ENCODE data around the gene LRRC18.

Gene LRRC18

GRCh38 chr10:48885376-48885775 lies 54.3 kb downstream of the LRRC18 start:
- DNase-seq (ENCODE audit: low read depth) = no peak
- H3K4me3 ChIP-seq (replicated peaks; ENCODE audit: low read depth, low read length) = no peak overlapping the region
- no peak for TF ChIP-seq CTCF (IDR thresholded peaks at IDR 0.05; ENCODE audit: low read length, missing control alignments)

GRCh38 chr10:48884179-48885045 lies 55.2 kb downstream of the LRRC18 start:
- DNase-seq (ENCODE audit: low read depth) = no peak
- no peak overlapping the region for H3K4me3 ChIP-seq (replicated peaks; ENCODE audit: low read depth, low read length)
- no peak for TF ChIP-seq CTCF (IDR thresholded peaks at IDR 0.05; ENCODE audit: low read length, missing control alignments)

- DNase-seq (ENCODE audit: low read depth) = no peak
- no peak for TF ChIP-seq CTCF (IDR thresholded peaks at IDR 0.05; ENCODE audit: low read length, missing control alignments)
- H3K4me3 ChIP-seq (replicated peaks; ENCODE audit: low read depth, low read length) = no peak overlapping the region
Observed at GRCh38 chr10:48883701-48884100, 55.9 kb downstream of the LRRC18 start.

GRCh38 chr10:48882881-48883280 lies 56.8 kb downstream of the LRRC18 start:
- no peak overlapping the region for H3K4me3 ChIP-seq (replicated peaks; ENCODE audit: low read depth, low read length)
- TF ChIP-seq CTCF (IDR thresholded peaks at IDR 0.05; ENCODE audit: low read length, missing control alignments) = no peak

GRCh38 chr10:48881937-48882336 lies 57.7 kb downstream of the LRRC18 start:
- no peak for TF ChIP-seq CTCF (IDR thresholded peaks at IDR 0.05; ENCODE audit: low read length, missing control alignments)
- no peak overlapping the region for H3K4me3 ChIP-seq (replicated peaks; ENCODE audit: low read depth, low read length)
- DNase-seq (ENCODE audit: low read depth) = no peak

More at GRCh38 chr10:48882881-48883280, 56.8 kb downstream of the LRRC18 start:
- no peak for DNase-seq (ENCODE audit: low read depth)

GRCh38 chr10:48880016-48880705 lies 59.5 kb downstream of the LRRC18 start:
- H3K4me3 ChIP-seq (replicated peaks; ENCODE audit: low read depth, low read length) = no peak overlapping the region
- no peak for DNase-seq (ENCODE audit: low read depth)
- no peak for TF ChIP-seq CTCF (IDR thresholded peaks at IDR 0.05; ENCODE audit: low read length, missing control alignments)
